ENCODE results near the gene OR2T4.

OR2T4 gene

GRCh38 chr1:248361121-248361715 lies at the start of gene OR2T4:
TSS of gene OR2T4 (plus strand) at chr1:248361665. CDS start at chr1:248361665, 0 bp downstream.
- DNase-seq (ENCODE audit: low read depth): no peak

- DNase-seq (ENCODE audit: low read depth): no peak
Observed at GRCh38 chr1:248316796-248317195, 44.7 kb upstream of the OR2T4 start.

GRCh38 chr1:248324468-248324867 lies 37.0 kb upstream of the OR2T4 start, which contains the start of gene OR2M7:
TSS of gene OR2M7 (minus strand) at chr1:248324568. CDS start at chr1:248324568, 0 bp downstream.
- DNase-seq (ENCODE audit: low read depth): no peak

- DNase-seq (ENCODE audit: low read depth): no peak
Observed at GRCh38 chr1:248343451-248343850, 18.0 kb upstream of the OR2T4 start.

GRCh38 chr1:248348475-248348874 lies 13.0 kb upstream of the OR2T4 start, which contains the start of gene OR14C36:
TSS of gene OR14C36 (plus strand) at chr1:248348775. CDS start at chr1:248348775, 0 bp downstream.
- no peak for DNase-seq (ENCODE audit: low read depth)

- DNase-seq (ENCODE audit: low read depth): no peak
Observed at GRCh38 chr1:248359415-248359814, 2.0 kb upstream of the OR2T4 start.

- DNase-seq (ENCODE audit: low read depth): no peak
Observed at GRCh38 chr1:248366609-248367008, 5.1 kb downstream of the OR2T4 start.

- DNase-seq (ENCODE audit: low read depth): no peak
Observed at GRCh38 chr1:248372394-248372793, 10.9 kb downstream of the OR2T4 start.

GRCh38 chr1:248373761-248374160 lies 12.3 kb downstream of the OR2T4 start:
- no peak for DNase-seq (ENCODE audit: low read depth)

- no peak for DNase-seq (ENCODE audit: low read depth)
Observed at GRCh38 chr1:248375446-248375845, 14.0 kb downstream of the OR2T4 start, which contains the start of gene OR2T6. TSS of gene OR2T6 (plus strand) at chr1:248375746. CDS start at chr1:248387609, 11,863 bp downstream.

GRCh38 chr1:248376916-248377315 lies 15.5 kb downstream of the OR2T4 start:
- DNase-seq (ENCODE audit: low read depth): no peak

GRCh38 chr1:248380854-248381253 lies 19.4 kb downstream of the OR2T4 start:
- no peak for DNase-seq (ENCODE audit: low read depth)

GRCh38 chr1:248388426-248388825 lies 27.0 kb downstream of the OR2T4 start:
- no peak for DNase-seq (ENCODE audit: low read depth)

- no peak for DNase-seq (ENCODE audit: low read depth)
Observed at GRCh38 chr1:248393050-248393449, 31.6 kb downstream of the OR2T4 start.

- no peak for DNase-seq (ENCODE audit: low read depth)
Observed at GRCh38 chr1:248402748-248403147, 41.3 kb downstream of the OR2T4 start, which contains the start of gene OR2T1. TSS of gene OR2T1 (plus strand) at chr1:248403048. CDS start at chr1:248406148, 3,100 bp downstream.

GRCh38 chr1:248404024-248404423 lies 42.6 kb downstream of the OR2T4 start:
- no peak for DNase-seq (ENCODE audit: low read depth)

GRCh38 chr1:248406721-248407692 lies 45.5 kb downstream of the OR2T4 start:
- DNase-seq (ENCODE audit: low read depth): no peak

Measured in activated T-cell treated with anti-CD3 and anti-CD28 coated beads for 48 hours (primary cell).